ENCODE data around the gene RNF10. TPM values are rescaled to one million over a fixed set of nuclear protein-coding genes. Genes with fewer than 3 reads are reported as not detected.

The RNF10 gene
- polyA plus RNA-seq, 1 donor from 2014 or later = 111 TPM

- Mint-ChIP-seq H3K4me3 (peak overlapping the region; percentile 96 to 100 (median 99)), H3K36me3 (no peaks in the 10 kb centered on the region), H3K4me1 (peaks cover 22 to 27% (median 27%) of the 10 kb centered on the region in 3 donors), H3K27ac (peak overlapping the region; percentile 94 to 97 (median 97)), H3K9me3 (no peaks in the 10 kb centered on the region), H3K27me3 (peaks cover 5% of the 10 kb centered on the region)
Measured at GRCh38 chr12:120581998-120582397, 47.8 kb downstream of the RNF10 start.

GRCh38 chr12:120583478-120584030 lies 49.4 kb downstream of the RNF10 start:
- Mint-ChIP-seq H3K27ac (peak overlapping the region in 1 of 3 donors; percentile 78), H3K9me3 (no peaks in the 10 kb centered on the region), H3K36me3 (no peaks in the 10 kb centered on the region), H3K4me1 (peaks cover 22 to 27% (median 27%) of the 10 kb centered on the region in 3 donors), H3K27me3 (peaks cover 5% of the 10 kb centered on the region), H3K4me3 (peak overlapping the region; percentile 51 to 90 (median 76))

DNA sequence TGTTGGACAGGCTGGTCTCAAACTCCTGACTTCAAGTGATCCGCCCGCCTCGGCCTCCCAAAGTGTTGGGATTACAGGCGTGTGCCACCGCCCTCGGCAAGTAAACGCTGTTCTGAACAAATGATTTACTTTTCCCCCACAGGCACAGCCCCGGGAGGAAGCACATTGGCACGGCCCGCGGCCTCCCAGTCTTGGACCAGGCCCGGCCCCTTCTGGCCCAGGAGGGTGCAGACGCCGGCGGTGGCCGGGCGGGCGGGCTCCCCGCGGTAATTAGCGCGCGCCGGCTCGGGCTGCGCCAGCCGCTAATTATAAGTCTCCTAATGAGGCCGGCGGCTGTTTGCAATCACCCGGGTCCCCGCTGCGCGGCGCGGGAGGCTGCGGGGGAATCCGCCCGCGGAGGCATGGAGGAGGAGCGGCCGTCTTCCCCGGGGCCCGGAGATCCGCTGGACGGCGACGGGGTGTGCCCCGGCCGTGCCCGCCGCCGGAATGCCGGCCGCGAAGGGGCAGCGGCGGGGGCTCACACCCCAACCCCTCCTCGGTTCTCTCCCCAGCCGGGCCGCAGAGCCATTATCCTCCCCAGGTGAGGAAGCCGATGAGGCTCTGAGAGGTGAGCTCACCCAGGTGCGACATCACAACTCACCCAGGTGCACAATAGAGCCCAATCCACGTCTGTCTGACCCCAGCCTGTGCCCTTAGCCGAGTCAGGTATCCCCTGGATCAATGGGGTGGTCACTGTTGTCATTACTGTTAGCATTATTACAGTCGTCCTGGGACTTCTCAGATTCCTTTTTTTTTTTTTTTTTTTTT lies 50.4 kb downstream of the RNF10 start:
- H3K36me3 Mint-ChIP-seq = no peaks in the 10 kb centered on the region
- H3K4me1 Mint-ChIP-seq = peaks cover 22 to 27% (median 26%) of the 10 kb centered on the region in 3 donors
- H3K27ac Mint-ChIP-seq = peak overlapping the region in 1 of 3 donors; percentile 78
- H3K27me3 Mint-ChIP-seq = peaks cover 5% of the 10 kb centered on the region
- peak overlapping the region; percentile 67 to 90 (median 88) for H3K4me3 Mint-ChIP-seq
- H3K9me3 Mint-ChIP-seq = no peaks in the 10 kb centered on the region

GRCh38 chr12:120586206-120586605 lies 52.0 kb downstream of the RNF10 start:
- Mint-ChIP-seq H3K9me3 (no peaks in the 10 kb centered on the region), H3K27me3 (peaks cover 5% of the 10 kb centered on the region), H3K36me3 (no peaks in the 10 kb centered on the region), H3K4me1 (peaks cover 15 to 17% (median 16%) of the 10 kb centered on the region in 3 donors), H3K4me3 (peak overlapping the region in 1 of 4 donors; percentile 88), H3K27ac (no peak overlapping the region)

DNA sequence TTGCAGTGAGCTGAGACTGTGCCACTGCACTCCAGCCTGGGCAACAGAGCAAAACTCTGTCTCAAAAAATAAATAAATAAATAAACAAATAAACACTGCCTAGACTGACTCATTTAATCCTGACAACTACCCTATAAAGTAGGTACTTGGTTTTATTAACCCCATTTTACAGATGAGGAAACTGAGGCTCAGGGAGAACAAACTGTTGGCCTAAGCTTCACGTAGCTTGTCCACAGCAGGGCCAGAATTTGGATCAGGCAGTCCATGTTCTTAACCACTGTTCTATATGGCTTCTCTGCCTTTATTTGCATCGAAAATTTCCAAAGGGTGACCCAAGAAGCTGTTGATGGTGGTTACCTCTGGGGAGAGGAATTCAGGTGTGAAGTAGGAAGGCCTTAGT lies 52.7 kb downstream of the RNF10 start:
- H3K27ac Mint-ChIP-seq = no peak overlapping the region
- no peaks in the 10 kb centered on the region for H3K9me3 Mint-ChIP-seq

GRCh38 chr12:120588371-120588770 lies 54.2 kb downstream of the RNF10 start:
- Mint-ChIP-seq H3K27ac (no peak overlapping the region), H3K27me3 (peaks cover 5% of the 10 kb centered on the region), H3K4me3 (no peak overlapping the region), H3K4me1 (peaks cover 5 to 7% (median 6%) of the 10 kb centered on the region in 3 donors), H3K36me3 (no peaks in the 10 kb centered on the region), H3K9me3 (no peaks in the 10 kb centered on the region)

More for the DNA sequence above, 52.7 kb downstream of the RNF10 start:
- H3K27me3 Mint-ChIP-seq = peaks cover 5% of the 10 kb centered on the region
- H3K4me1 Mint-ChIP-seq = peaks cover 9 to 14% (median 10%) of the 10 kb centered on the region in 3 donors
- peak overlapping the region in 1 of 4 donors; percentile 9 for H3K4me3 Mint-ChIP-seq
- H3K36me3 Mint-ChIP-seq = no peaks in the 10 kb centered on the region

DNA sequence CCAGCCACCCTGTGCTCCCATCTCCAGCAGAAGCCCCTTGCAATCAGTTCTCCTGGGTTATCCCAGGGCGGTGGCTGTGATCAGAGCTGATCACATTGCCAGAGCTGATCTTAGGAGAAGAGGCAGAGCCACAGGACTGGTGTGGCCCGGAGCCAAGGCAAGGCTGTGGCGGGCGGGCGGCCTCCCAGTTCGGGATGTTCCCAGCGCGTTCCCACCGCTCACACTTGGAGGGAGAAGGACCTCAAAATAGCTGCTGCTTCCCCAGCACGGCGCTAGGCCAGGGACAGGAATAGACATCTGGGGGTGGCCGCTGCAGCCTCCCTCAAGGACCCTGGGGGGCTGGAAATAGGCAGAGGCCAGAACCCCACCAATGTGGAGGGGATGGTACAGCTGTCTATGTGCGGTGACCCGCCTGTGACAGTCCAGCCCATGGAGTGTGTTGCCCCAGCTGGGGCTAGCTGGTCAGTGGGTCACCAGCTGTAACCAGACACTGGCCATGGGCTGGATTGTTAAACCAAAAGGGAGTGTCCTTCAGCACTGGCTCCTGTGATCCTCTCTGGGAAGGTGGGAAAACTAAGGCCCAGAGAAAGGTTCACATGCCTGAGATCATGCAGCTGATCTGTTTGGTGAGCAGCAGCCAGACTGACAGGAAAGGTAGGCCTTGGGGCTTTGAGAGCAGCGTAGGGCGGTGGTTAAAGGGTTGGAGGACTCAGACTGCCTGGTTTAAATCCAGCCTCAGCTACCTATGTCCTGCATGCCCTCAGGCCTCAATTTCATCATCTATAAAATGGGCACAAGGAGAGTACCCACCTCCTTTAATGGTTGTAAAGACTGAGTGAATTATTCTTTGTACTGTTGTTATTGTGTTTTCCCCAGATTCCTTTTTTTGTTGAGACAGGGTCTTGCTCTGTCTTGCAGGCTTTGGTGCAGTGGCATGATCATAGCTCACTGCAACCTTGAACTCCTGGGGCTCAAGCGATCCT lies 55.1 kb downstream of the RNF10 start:
- Mint-ChIP-seq H3K27ac (peak overlapping the region in 1 of 3 donors; percentile 14), H3K27me3 (peaks cover 1% of the 10 kb centered on the region), H3K4me1 (peaks cover 0 to under 1% (median 0%) of the 10 kb centered on the region in 3 donors), H3K4me3 (no peak overlapping the region), H3K9me3 (no peaks in the 10 kb centered on the region), H3K36me3 (no peaks in the 10 kb centered on the region)

GRCh38 chr12:120590741-120591407 lies 56.7 kb downstream of the RNF10 start:
- H3K9me3 Mint-ChIP-seq = no peaks in the 10 kb centered on the region
- H3K27ac Mint-ChIP-seq = no peak overlapping the region
- no peaks in the 10 kb centered on the region for H3K36me3 Mint-ChIP-seq
- no peak overlapping the region for H3K4me3 Mint-ChIP-seq
- H3K27me3 Mint-ChIP-seq = peaks cover 3% of the 10 kb centered on the region
- H3K4me1 Mint-ChIP-seq = no peaks in the 10 kb centered on the region

DNA sequence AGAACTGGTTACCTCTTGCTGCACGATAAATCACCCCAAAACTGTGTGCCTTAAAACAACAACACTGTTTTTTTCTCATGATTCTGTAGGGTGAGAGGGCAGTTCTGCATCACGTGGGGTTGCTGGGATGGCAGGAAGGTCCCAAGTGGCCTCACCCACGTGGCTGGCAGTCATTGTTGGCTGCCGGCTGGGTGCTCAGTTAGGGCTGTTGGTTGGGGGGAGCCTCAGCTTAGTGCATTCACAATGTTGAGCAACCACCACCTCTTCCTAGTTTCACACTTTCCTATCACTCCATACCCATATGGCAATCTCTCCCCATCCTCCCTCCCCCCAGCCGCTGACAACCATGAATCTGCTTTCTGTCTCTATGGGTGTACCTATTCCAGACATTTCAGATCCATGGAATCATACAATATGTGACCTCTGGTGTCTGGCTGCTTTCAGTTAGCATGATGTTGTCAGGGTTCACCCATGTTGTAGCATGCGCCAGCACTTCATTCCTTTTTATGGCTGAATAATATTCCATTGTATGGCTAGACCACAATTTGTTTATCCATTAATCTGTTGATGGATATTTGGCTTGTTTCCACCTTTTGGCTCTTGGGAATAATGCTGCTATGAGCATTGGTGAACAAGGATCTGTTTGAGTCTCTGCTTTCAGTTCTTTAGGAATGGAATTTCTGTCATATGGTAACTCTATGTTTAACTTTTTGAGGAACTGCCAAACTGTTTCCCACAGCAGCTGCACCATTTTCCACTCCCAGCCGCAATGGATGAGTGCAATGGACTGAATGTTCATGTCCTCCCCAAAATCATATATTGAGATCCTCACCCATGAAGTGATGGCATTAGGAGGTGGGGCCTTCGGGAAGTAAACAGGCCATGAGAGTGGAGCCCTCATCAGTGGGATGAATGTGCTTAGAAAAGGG lies 58.2 kb downstream of the RNF10 start:
- Mint-ChIP-seq H3K27me3 (peaks cover 3% of the 10 kb centered on the region), H3K4me1 (no peaks in the 10 kb centered on the region), H3K9me3 (no peaks in the 10 kb centered on the region), H3K36me3 (no peaks in the 10 kb centered on the region), H3K4me3 (no peak overlapping the region), H3K27ac (no peak overlapping the region)

- H3K9me3 Mint-ChIP-seq = no peaks in the 10 kb centered on the region
- H3K27me3 Mint-ChIP-seq = peaks cover 23% of the 10 kb centered on the region
- H3K4me1 Mint-ChIP-seq = no peaks in the 10 kb centered on the region
- no peak overlapping the region for H3K27ac Mint-ChIP-seq
- H3K36me3 Mint-ChIP-seq = no peaks in the 10 kb centered on the region
- no peak overlapping the region for H3K4me3 Mint-ChIP-seq
Measured at GRCh38 chr12:120596901-120597300, 62.7 kb downstream of the RNF10 start.

GRCh38 chr12:120597861-120598260 lies 63.7 kb downstream of the RNF10 start:
- Mint-ChIP-seq H3K9me3 (no peaks in the 10 kb centered on the region), H3K4me1 (no peaks in the 10 kb centered on the region), H3K4me3 (no peak overlapping the region), H3K27ac (no peak overlapping the region), H3K36me3 (no peaks in the 10 kb centered on the region), H3K27me3 (peaks cover 25% of the 10 kb centered on the region)

- Mint-ChIP-seq H3K4me1 (no peaks in the 10 kb centered on the region), H3K4me3 (no peak overlapping the region), H3K9me3 (no peaks in the 10 kb centered on the region), H3K27me3 (peaks cover 25% of the 10 kb centered on the region), H3K36me3 (no peaks in the 10 kb centered on the region), H3K27ac (no peak overlapping the region)
Measured at GRCh38 chr12:120598674-120599463, 64.7 kb downstream of the RNF10 start.

All from IgD-negative memory B cell (primary cell).